Stimulated activated memory B cell treated with anti-CD40 and anti-IgM and Interleukin-4, amounts not matched to agents 10 μg/mL and 1 μg/mL and 100 μg/mL, for 72 hours (primary cell): Measurements from ENCODE around the gene AUTS2.
"Not testable (repeated sequence)": the region's sequence is repeated elsewhere in the genome, so short reads cannot be mapped to it uniquely, and the experiment has no call there.

Experiments
- ATAC-seq: fragments of 150-1000 bp; cut with Tn5 transposase; 2 replicates; pipeline ENCODE4 v1.10.0; 2021
- H3K27ac Mint-ChIP-seq: one replicate; pipeline ENCODE4 v1.8.0; 2022; ENCODE audit warnings: mild to moderate bottlenecking, mixed read lengths
- H3K27me3 Mint-ChIP-seq: one replicate; pipeline ENCODE4 v1.8.0; 2022; ENCODE audit warnings: mixed read lengths
- H3K36me3 Mint-ChIP-seq: one replicate; pipeline ENCODE4 v1.8.0; 2022; ENCODE audit warnings: mixed read lengths
- H3K4me1 Mint-ChIP-seq: one replicate; pipeline ENCODE4 v1.8.0; 2022; ENCODE audit warnings: mixed read lengths
- H3K4me3 Mint-ChIP-seq: one replicate; pipeline ENCODE4 v1.8.0; 2022; ENCODE audit warnings: mild to moderate bottlenecking, moderate library complexity, mixed read lengths
- H3K9me3 Mint-ChIP-seq: one replicate; pipeline ENCODE4 v1.8.0; 2022; ENCODE audit warnings: mixed read lengths

AUTS2 gene

GRCh38 chr7:70726294-70726693 is 1128.0 kb downstream of the AUTS2 start:
- Mint-ChIP-seq H3K4me3 (no peak overlapping the region), H3K9me3 (peaks cover 6% of the 10 kb centered on the region), H3K27ac (no peak overlapping the region), H3K36me3 (peaks cover 15% of the 10 kb centered on the region), H3K4me1 (peaks cover 17% of the 10 kb centered on the region), H3K27me3 (no peaks in the 10 kb centered on the region)
- no peak for ATAC-seq

DNA sequence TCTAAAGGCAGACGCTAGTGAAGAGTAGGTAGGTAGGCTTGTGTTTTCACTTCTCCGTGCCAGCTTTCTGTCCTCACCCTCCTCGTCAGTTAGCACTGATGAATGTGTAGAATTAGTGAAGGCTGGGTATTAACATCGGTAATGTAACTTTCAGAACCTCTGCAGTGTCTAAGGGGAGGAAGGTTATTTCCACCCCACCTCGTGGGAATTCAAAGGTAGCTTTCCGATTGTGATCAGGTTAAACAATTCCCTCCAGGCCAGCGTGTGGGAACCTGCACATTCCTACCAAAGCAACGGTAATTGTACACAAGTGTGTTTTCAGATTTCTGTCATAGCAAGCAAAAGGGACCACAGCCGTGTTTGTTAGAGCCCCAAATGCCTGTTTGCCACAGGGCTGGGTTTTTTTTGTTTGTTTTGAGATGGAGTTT is 1128.7 kb downstream of the AUTS2 start:
- Mint-ChIP-seq H3K36me3 (peaks cover 15% of the 10 kb centered on the region), H3K27ac (no peak overlapping the region), H3K4me3 (no peak overlapping the region), H3K27me3 (no peaks in the 10 kb centered on the region), H3K4me1 (peaks cover 17% of the 10 kb centered on the region), H3K9me3 (peaks cover 6% of the 10 kb centered on the region)
- ATAC-seq: peak; percentile 27

- H3K9me3 Mint-ChIP-seq: peaks cover 6% of the 10 kb centered on the region
- H3K4me3 Mint-ChIP-seq: no peak overlapping the region
- no peak for ATAC-seq
- peaks cover 17% of the 10 kb centered on the region for H3K4me1 Mint-ChIP-seq
- H3K36me3 Mint-ChIP-seq: peaks cover 15% of the 10 kb centered on the region
- no peaks in the 10 kb centered on the region for H3K27me3 Mint-ChIP-seq
- no peak overlapping the region for H3K27ac Mint-ChIP-seq
Observed at GRCh38 chr7:70727861-70728260, 1129.6 kb downstream of the AUTS2 start.

- Mint-ChIP-seq H3K27me3 (no peaks in the 10 kb centered on the region), H3K4me1 (peaks cover 17% of the 10 kb centered on the region), H3K36me3 (peaks cover 15% of the 10 kb centered on the region), H3K4me3 (no peak overlapping the region), H3K9me3 (peaks cover 6% of the 10 kb centered on the region), H3K27ac (no peak overlapping the region)
- ATAC-seq: peak; percentile 24
Observed at GRCh38 chr7:70728872-70729552, 1130.7 kb downstream of the AUTS2 start.

GRCh38 chr7:70729553-70730157 is 1131.4 kb downstream of the AUTS2 start:
- not testable (repeated sequence) for H3K9me3 Mint-ChIP-seq, H3K27ac Mint-ChIP-seq, ATAC-seq, H3K27me3 Mint-ChIP-seq, H3K4me3 Mint-ChIP-seq
- Mint-ChIP-seq H3K4me1 (peaks cover 17% of the 10 kb centered on the region), H3K36me3 (peaks cover 15% of the 10 kb centered on the region)

- Mint-ChIP-seq H3K9me3 (peaks cover 6% of the 10 kb centered on the region), H3K27me3 (no peaks in the 10 kb centered on the region), H3K4me3 (no peak overlapping the region), H3K36me3 (peaks cover 15% of the 10 kb centered on the region), H3K4me1 (peaks cover 17% of the 10 kb centered on the region), H3K27ac (no peak overlapping the region)
- ATAC-seq: no peak
Observed at GRCh38 chr7:70730451-70731110, 1132.3 kb downstream of the AUTS2 start.

DNA sequence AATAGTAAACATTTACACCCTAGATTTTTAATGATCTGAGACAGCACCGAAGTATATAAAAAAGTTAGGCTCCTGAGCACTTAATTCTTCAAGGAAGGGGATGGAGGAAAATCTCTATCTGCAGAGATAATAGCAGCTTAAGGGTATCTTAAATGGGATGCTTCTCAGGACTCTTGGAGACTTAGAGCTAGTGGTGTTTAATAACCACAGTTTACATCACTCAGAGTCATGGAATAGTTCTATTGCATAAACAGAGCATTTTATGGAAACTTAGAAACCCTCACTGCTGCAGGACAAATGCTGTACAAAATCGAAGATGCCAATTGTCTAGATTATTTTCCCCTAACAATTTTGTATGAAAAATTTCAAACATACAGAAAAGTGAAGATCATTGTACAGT is 1134.8 kb downstream of the AUTS2 start:
- H3K9me3 Mint-ChIP-seq: peaks cover 6% of the 10 kb centered on the region
- no peak for ATAC-seq
- H3K4me3 Mint-ChIP-seq: no peak overlapping the region
- peaks cover 15% of the 10 kb centered on the region for H3K36me3 Mint-ChIP-seq
- H3K4me1 Mint-ChIP-seq: peaks cover 17% of the 10 kb centered on the region
- H3K27ac Mint-ChIP-seq: no peak overlapping the region
- no peaks in the 10 kb centered on the region for H3K27me3 Mint-ChIP-seq

DNA sequence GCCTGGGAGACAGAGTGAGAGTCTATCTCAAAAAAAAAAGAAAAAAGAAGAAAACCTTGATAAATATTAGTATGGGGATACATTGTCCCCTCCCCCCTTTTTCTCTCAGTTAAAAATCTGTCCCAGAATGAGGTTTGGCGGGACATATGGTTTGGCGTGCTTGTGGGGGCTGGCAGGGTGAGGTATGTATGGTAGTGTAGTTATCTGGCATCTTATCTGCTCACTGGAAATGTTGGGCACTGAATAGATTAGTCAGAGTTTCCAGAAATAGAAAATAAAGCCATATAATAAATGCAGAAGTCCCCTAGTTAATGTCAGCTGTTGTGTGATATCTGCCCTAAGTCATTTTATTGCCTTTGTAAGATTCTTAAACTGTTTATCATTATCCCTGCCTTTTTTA is 1136.1 kb downstream of the AUTS2 start:
- ATAC-seq: no peak
- Mint-ChIP-seq H3K27ac (no peak overlapping the region), H3K4me3 (no peak overlapping the region), H3K4me1 (peaks cover 15% of the 10 kb centered on the region), H3K36me3 (peaks cover 9% of the 10 kb centered on the region), H3K9me3 (peaks cover 6% of the 10 kb centered on the region), H3K27me3 (no peaks in the 10 kb centered on the region)

GRCh38 chr7:70735313-70735712 is 1137.0 kb downstream of the AUTS2 start:
- Mint-ChIP-seq H3K27me3 (no peaks in the 10 kb centered on the region), H3K4me3 (no peak overlapping the region), H3K27ac (no peak overlapping the region), H3K36me3 (peaks cover 5% of the 10 kb centered on the region), H3K4me1 (peaks cover 20% of the 10 kb centered on the region), H3K9me3 (peaks cover 4% of the 10 kb centered on the region)
- ATAC-seq: no peak

DNA sequence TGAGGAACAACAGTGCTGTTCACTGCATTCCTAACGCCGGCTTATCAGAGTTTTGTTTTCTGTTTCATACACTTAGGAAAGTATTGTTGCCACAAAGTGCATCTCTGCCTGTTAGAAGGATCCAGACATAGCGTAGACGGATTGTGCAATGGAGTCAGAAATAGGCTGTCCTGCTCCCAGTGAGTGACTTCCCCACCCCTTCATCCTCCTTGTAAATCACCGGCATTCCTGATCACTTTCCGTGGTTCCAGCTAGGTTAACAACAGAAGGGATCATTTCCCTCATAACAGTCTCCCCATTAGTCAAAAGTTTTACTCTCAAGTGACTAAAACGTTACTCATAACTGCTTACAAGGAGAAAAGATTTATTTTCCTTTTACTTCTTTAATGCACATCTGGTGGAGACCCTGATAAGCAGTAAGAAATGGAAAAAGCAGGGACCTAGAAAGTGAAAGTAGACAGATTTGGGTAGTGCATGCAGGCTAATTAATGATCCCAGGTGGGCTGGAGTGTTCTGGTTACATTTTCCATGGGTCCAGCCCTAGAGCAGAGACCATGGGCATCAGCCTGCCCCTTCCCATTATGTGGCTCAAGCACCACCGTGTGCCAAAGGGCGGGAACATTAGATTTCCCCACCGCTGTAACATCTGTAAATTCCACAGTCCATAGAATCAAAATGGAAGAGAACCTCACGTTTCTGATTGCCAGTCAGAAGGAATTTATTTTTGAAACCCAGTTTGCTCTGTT is 1138.6 kb downstream of the AUTS2 start:
- no peak for ATAC-seq

DNA sequence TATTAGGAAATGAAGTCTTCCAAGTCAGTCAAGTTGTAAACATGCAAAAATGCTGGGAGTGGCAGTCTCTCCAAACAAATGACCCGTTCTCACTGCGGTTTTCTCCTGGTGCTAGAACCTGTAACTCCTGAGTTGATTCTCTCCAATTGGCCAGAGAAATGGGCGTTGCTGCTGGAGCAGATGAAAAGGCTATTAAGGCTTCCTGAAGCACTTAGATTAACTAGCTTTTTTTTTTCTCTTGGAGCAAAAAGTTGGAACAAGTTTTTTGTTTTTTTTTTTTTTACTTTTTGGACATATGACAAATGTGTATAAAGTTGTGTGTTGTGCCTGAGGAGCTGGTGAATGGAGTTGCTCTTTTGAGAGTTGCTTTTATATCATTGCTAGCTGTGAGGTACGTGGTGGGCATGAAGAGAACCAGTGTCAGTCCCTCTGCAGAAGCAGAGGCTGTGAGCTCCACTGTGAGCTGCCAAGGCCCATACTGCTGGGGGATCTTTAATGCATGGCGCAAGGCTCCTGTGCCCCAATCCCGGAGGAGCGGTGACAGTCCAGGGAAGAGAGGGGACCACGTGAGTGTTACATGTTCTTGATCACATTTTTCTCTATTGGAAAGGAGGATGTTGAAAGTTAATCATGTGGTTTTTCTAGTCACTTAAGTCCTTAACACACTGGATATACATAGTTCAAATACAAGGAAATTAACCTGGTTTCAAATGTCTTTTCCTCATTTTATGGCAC is 1140.0 kb downstream of the AUTS2 start:
- Mint-ChIP-seq H3K4me1 (peaks cover 20% of the 10 kb centered on the region), H3K36me3 (no peaks in the 10 kb centered on the region), H3K9me3 (no peaks in the 10 kb centered on the region), H3K27ac (no peak overlapping the region), H3K27me3 (no peaks in the 10 kb centered on the region), H3K4me3 (no peak overlapping the region)
- no peak for ATAC-seq

More for the DNA sequence above, 1138.6 kb downstream of the AUTS2 start:
- H3K4me3 Mint-ChIP-seq: no peak overlapping the region
- no peaks in the 10 kb centered on the region for H3K9me3 Mint-ChIP-seq
- H3K36me3 Mint-ChIP-seq: no peaks in the 10 kb centered on the region
- H3K4me1 Mint-ChIP-seq: peaks cover 20% of the 10 kb centered on the region
- H3K27ac Mint-ChIP-seq: no peak overlapping the region
- no peaks in the 10 kb centered on the region for H3K27me3 Mint-ChIP-seq

GRCh38 chr7:70739646-70740210 is 1141.5 kb downstream of the AUTS2 start:
- no peaks in the 10 kb centered on the region for H3K9me3 Mint-ChIP-seq
- no peaks in the 10 kb centered on the region for H3K27me3 Mint-ChIP-seq
- no peak overlapping the region for H3K27ac Mint-ChIP-seq
- peaks cover 20% of the 10 kb centered on the region for H3K4me1 Mint-ChIP-seq
- no peak for ATAC-seq
- no peaks in the 10 kb centered on the region for H3K36me3 Mint-ChIP-seq
- no peak overlapping the region for H3K4me3 Mint-ChIP-seq

- no peak for ATAC-seq
- Mint-ChIP-seq H3K36me3 (no peaks in the 10 kb centered on the region), H3K4me1 (peaks cover 20% of the 10 kb centered on the region), H3K27ac (no peak overlapping the region), H3K27me3 (no peaks in the 10 kb centered on the region), H3K9me3 (no peaks in the 10 kb centered on the region), H3K4me3 (no peak overlapping the region)
Observed at GRCh38 chr7:70741666-70742065, 1143.4 kb downstream of the AUTS2 start.

- H3K9me3 Mint-ChIP-seq: no peaks in the 10 kb centered on the region
- H3K36me3 Mint-ChIP-seq: no peaks in the 10 kb centered on the region
- peaks cover 7% of the 10 kb centered on the region for H3K4me1 Mint-ChIP-seq
- ATAC-seq: no peak
- H3K27ac Mint-ChIP-seq: no peak overlapping the region
- H3K27me3 Mint-ChIP-seq: no peaks in the 10 kb centered on the region
- H3K4me3 Mint-ChIP-seq: no peak overlapping the region
Observed at GRCh38 chr7:70743531-70744325, 1145.5 kb downstream of the AUTS2 start.
